Measurements from ENCODE around the gene ATXN1. TPM values are rescaled to one million over a fixed set of nuclear protein-coding genes. Genes with fewer than 3 reads are reported as not detected.

The ATXN1 gene
- total and polyA plus RNA-seq, 2 experiments from 2014 or later = 4.8 to 9.1 TPM

GRCh38 chr6:16508959-16509358 is 252.3 kb downstream of the ATXN1 start:
- no peak overlapping the region for H3K4me2 ChIP-seq
- no peak overlapping the region for H2AFZ ChIP-seq
- H3K27ac ChIP-seq (ENCODE audit: low read depth) = no peak overlapping the region
- H3K27me3 ChIP-seq (ENCODE audit: insufficient read depth) = no peaks in the 10 kb centered on the region
- H3K36me3 ChIP-seq (ENCODE audit: insufficient read depth) = no peaks in the 10 kb centered on the region
- no peaks in the 10 kb centered on the region for H3K9me2 ChIP-seq (ENCODE audit: insufficient read depth)
- DNase-seq (ENCODE audit: low spot score) (no peak), ATAC-seq (no peak)
- no peaks in the 10 kb centered on the region for H3F3A ChIP-seq (replicated peaks; ENCODE audit: low read depth)
- H3K9me3 Mint-ChIP-seq = no peaks in the 10 kb centered on the region
- peaks cover 28% of the 10 kb centered on the region for H3K4me1 ChIP-seq (ENCODE audit: insufficient read depth)
- peaks cover 26% of the 10 kb centered on the region for H3K4me1 Mint-ChIP-seq
- no peaks in the 10 kb centered on the region for H4K20me1 ChIP-seq (replicated peaks; ENCODE audit: insufficient read depth)
- no peak overlapping the region for H3K4me3 Mint-ChIP-seq
- peaks cover 8% of the 10 kb centered on the region for H3K27me3 Mint-ChIP-seq (ENCODE audit: insufficient read depth, low read depth, poor library complexity)
- no peaks in the 10 kb centered on the region for H3K79me2 ChIP-seq (replicated peaks; ENCODE audit: insufficient read depth)
- H3K4me3 ChIP-seq = no peak overlapping the region
- no peaks in the 10 kb centered on the region for H3K36me3 Mint-ChIP-seq (ENCODE audit: low read depth)
- no peak for TF ChIP-seq REST (IDR thresholded peaks at IDR 0.05; ENCODE audit: unreplicated experiment)
- no peak for TF ChIP-seq CTCF (conservative IDR thresholded peaks at IDR 0.05; ENCODE audit: low read depth in 2 of 2)
- TF ChIP-seq, protein P1, sequence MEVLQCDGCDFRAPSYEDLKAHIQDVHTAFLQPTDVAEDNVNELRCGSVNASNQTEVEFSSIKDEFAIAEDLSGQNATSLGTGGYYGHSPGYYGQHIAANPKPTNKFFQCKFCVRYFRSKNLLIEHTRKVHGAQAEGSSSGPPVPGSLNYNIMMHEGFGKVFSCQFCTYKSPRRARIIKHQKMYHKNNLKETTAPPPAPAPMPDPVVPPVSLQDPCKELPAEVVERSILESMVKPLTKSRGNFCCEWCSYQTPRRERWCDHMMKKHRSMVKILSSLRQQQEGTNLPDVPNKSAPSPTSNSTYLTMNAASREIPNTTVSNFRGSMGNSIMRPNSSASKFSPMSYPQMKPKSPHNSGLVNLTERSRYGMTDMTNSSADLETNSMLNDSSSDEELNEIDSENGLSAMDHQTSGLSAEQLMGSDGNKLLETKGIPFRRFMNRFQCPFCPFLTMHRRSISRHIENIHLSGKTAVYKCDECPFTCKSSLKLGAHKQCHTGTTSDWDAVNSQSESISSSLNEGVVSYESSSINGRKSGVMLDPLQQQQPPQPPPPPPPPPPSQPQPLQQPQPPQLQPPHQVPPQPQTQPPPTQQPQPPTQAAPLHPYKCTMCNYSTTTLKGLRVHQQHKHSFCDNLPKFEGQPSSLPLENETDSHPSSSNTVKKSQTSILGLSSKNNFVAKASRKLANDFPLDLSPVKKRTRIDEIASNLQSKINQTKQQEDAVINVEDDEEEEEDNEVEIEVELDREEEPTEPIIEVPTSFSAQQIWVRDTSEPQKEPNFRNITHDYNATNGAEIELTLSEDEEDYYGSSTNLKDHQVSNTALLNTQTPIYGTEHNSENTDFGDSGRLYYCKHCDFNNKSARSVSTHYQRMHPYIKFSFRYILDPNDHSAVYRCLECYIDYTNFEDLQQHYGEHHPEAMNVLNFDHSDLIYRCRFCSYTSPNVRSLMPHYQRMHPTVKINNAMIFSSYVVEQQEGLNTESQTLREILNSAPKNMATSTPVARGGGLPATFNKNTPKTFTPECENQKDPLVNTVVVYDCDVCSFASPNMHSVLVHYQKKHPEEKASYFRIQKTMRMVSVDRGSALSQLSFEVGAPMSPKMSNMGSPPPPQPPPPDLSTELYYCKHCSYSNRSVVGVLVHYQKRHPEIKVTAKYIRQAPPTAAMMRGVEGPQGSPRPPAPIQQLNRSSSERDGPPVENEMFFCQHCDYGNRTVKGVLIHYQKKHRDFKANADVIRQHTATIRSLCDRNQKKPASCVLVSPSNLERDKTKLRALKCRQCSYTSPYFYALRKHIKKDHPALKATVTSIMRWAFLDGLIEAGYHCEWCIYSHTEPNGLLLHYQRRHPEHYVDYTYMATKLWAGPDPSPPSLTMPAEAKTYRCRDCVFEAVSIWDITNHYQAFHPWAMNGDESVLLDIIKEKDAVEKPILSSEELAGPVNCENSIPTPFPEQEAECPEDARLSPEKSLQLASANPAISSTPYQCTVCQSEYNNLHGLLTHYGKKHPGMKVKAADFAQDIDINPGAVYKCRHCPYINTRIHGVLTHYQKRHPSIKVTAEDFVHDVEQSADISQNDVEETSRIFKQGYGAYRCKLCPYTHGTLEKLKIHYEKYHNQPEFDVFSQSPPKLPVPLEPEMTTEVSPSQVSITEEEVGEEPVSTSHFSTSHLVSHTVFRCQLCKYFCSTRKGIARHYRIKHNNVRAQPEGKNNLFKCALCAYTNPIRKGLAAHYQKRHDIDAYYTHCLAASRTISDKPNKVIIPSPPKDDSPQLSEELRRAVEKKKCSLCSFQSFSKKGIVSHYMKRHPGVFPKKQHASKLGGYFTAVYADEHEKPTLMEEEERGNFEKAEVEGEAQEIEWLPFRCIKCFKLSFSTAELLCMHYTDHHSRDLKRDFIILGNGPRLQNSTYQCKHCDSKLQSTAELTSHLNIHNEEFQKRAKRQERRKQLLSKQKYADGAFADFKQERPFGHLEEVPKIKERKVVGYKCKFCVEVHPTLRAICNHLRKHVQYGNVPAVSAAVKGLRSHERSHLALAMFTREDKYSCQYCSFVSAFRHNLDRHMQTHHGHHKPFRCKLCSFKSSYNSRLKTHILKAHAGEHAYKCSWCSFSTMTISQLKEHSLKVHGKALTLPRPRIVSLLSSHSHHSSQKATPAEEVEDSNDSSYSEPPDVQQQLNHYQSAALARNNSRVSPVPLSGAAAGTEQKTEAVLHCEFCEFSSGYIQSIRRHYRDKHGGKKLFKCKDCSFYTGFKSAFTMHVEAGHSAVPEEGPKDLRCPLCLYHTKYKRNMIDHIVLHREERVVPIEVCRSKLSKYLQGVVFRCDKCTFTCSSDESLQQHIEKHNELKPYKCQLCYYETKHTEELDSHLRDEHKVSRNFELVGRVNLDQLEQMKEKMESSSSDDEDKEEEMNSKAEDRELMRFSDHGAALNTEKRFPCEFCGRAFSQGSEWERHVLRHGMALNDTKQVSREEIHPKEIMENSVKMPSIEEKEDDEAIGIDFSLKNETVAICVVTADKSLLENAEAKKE (CRISPR knock-in tag; IDR thresholded peaks at IDR 0.05) = no peak
- no peak for TF ChIP-seq ZNF114 (CRISPR knock-in tag; IDR thresholded peaks at IDR 0.05)
- TF ChIP-seq CREB1 (CRISPR knock-in tag; IDR thresholded peaks at IDR 0.05; ENCODE audit: low read depth) = no peak
- no peak for TF ChIP-seq EZH2 (IDR thresholded peaks at IDR 0.05; ENCODE audit: low read depth, unreplicated experiment)
- TF ChIP-seq EZH2phosphoT487 (IDR thresholded peaks at IDR 0.05; ENCODE audit: unreplicated experiment) = no peak
- no peak for TF ChIP-seq ETS1 (IDR thresholded peaks at IDR 0.05)
- no peak for TF ChIP-seq NANOG (IDR thresholded peaks at IDR 0.05; ENCODE audit: borderline replicate concordance)
- no peak for TF ChIP-seq STAT1 (IDR thresholded peaks at IDR 0.05; ENCODE audit: unreplicated experiment)
- no peak for TF ChIP-seq JUNB (IDR thresholded peaks at IDR 0.05; ENCODE audit: unreplicated experiment)
- TF ChIP-seq POLR2AphosphoS5 (IDR thresholded peaks at IDR 0.05; ENCODE audit: low read depth) = no peak
- no peak for TF ChIP-seq ZNF331 (CRISPR knock-in tag; IDR thresholded peaks at IDR 0.05; ENCODE audit: low read depth)
- H3K27ac Mint-ChIP-seq = no peak overlapping the region

All from GM23338 (cell line).